ENCODE data around the gene ATP2B2.

Gene ATP2B2

GRCh38 chr3:10447110-10447509, 58.3 kb downstream of the ATP2B2 start:
- TF ChIP-seq CTCF (IDR thresholded peaks at IDR 0.05; ENCODE audit: low read depth, low read length): no peak
- DNase-seq (ENCODE audit: extremely low read depth, low read depth): no peak

- TF ChIP-seq CTCF (IDR thresholded peaks at IDR 0.05; ENCODE audit: low read depth, low read length): no peak
- DNase-seq (ENCODE audit: extremely low read depth, low read depth): no peak
Measured at GRCh38 chr3:10445561-10446175, 59.7 kb downstream of the ATP2B2 start.

- no peak for DNase-seq (ENCODE audit: extremely low read depth, low read depth)
- TF ChIP-seq CTCF (IDR thresholded peaks at IDR 0.05; ENCODE audit: low read depth, low read length): no peak
Measured at GRCh38 chr3:10444511-10444910, 60.9 kb downstream of the ATP2B2 start.

- no peak for DNase-seq (ENCODE audit: extremely low read depth, low read depth)
Measured at GRCh38 chr3:10444110-10444429, 61.3 kb downstream of the ATP2B2 start.

GRCh38 chr3:10443272-10444109, 61.9 kb downstream of the ATP2B2 start:
- no peak for DNase-seq (ENCODE audit: extremely low read depth, low read depth)
- no peak for TF ChIP-seq CTCF (IDR thresholded peaks at IDR 0.05; ENCODE audit: low read depth, low read length)

More at GRCh38 chr3:10444110-10444429, 61.3 kb downstream of the ATP2B2 start:
- TF ChIP-seq CTCF (IDR thresholded peaks at IDR 0.05; ENCODE audit: low read depth, low read length): no peak

GRCh38 chr3:10442151-10442795, 63.1 kb downstream of the ATP2B2 start:
- no peak for TF ChIP-seq CTCF (IDR thresholded peaks at IDR 0.05; ENCODE audit: low read depth, low read length)
- DNase-seq (ENCODE audit: extremely low read depth, low read depth): no peak

GRCh38 chr3:10440684-10441083, 64.7 kb downstream of the ATP2B2 start:
- TF ChIP-seq CTCF (IDR thresholded peaks at IDR 0.05; ENCODE audit: low read depth, low read length): no peak

More at GRCh38 chr3:10440684-10441083, 64.7 kb downstream of the ATP2B2 start:
- DNase-seq (ENCODE audit: extremely low read depth, low read depth): no peak

All from AG09319 (cell line).